ENCODE data around the gene BRINP3. TPM values are rescaled to one million over a fixed set of nuclear protein-coding genes. Genes with fewer than 3 reads are reported as not detected.

Gene BRINP3
- total RNA-seq, 1 experiment from 2014 or later: 0.24 TPM

- peak; percentile 62 for DNase-seq (ENCODE audit: low read depth, low spot score)
Observed at GRCh38 chr1:190373705-190374336, 103.8 kb downstream of the BRINP3 start.

DNA sequence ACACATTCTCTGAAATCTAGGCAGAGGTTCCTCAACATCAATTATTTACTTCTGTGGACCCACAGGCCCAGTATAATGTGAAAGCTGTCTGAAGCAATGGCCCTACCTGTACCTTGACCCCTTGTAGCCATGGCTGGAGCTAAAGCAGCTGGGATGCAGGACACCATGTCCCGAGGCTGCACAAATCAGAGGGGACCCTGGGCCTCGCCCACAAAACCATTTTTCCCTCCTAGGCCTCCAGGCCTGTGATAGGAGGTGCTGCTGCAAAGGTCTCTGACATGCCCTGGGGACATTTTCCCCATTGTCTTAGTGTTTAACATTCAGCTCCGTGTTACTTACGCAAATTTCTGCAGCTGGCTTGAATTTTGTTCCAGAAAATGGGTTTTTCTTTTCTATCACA is 110.5 kb downstream of the BRINP3 start:
- in situ Hi-C loops (cut with HindIII; ENCODE audit: low pct_unique_long_range_greater_than_20kb, low sequenced_read_pairs): no loop called here
- DNase-seq (ENCODE audit: low read depth, low spot score): no peak

More at GRCh38 chr1:190373705-190374336, 103.8 kb downstream of the BRINP3 start:
- in situ Hi-C loops (cut with HindIII; ENCODE audit: low pct_unique_long_range_greater_than_20kb, low sequenced_read_pairs): no loop called here

- DNase-seq (ENCODE audit: low read depth, low spot score): no peak
Observed at GRCh38 chr1:190365283-190365682, 112.4 kb downstream of the BRINP3 start.

DNA sequence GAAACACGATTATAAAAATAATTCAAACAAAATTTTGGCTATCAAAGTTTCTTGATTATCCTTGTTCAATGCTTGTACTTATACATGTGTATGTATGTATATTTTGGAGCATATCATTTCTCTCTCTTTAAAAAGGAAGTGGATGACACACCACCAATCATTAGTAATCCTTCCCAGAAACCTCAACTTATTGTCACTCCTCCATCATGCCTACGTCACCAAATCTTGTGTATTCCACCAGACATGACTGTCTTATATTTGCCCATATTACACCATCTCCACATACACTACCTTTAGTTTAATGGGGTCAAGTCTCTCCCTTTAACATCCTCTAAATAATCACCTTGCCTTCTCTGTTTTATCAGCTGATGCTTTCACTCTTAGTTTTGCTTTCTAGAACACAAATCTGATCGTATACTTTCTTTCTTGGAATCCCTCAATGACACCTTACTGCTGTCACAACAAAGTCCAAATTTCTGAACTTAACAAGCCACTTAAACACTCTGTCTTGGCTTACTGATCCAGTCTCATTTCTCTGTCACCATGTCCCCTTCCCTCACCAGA is 124.0 kb downstream of the BRINP3 start:
- no peak for DNase-seq (ENCODE audit: low read depth, low spot score)

More at GRCh38 chr1:190365283-190365682, 112.4 kb downstream of the BRINP3 start:
- in situ Hi-C loops (cut with HindIII; ENCODE audit: low pct_unique_long_range_greater_than_20kb, low sequenced_read_pairs): no loop called here

DNA sequence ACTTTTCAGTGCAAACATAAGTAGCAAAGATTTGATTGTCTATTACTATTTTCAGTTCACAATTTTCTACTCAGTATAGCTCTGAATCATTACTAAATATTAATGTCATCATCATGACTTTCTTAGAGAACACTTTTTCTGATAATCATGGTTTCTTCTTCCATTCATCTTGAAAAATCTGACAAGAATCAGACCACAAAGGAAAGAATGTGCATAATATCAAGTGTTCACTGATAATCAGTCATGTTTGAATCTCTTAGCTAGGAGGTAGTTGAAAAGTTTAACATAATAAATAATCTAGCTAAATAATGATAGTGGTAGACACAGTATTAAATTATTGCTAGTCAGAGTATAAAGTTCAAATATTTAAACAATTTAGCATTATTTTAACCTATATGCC is 133.2 kb downstream of the BRINP3 start:
- in situ Hi-C loops (cut with HindIII; ENCODE audit: low pct_unique_long_range_greater_than_20kb, low sequenced_read_pairs): no loop called here
- DNase-seq (ENCODE audit: low read depth, low spot score): no peak

More for the DNA sequence above, 124.0 kb downstream of the BRINP3 start:
- in situ Hi-C loops (cut with HindIII; ENCODE audit: low pct_unique_long_range_greater_than_20kb, low sequenced_read_pairs): no loop called here

- in situ Hi-C loops (cut with HindIII; ENCODE audit: low pct_unique_long_range_greater_than_20kb, low sequenced_read_pairs): no loop called here
- no peak for DNase-seq (ENCODE audit: low read depth, low spot score)
Observed at GRCh38 chr1:190338829-190339228, 138.8 kb downstream of the BRINP3 start.

DNA sequence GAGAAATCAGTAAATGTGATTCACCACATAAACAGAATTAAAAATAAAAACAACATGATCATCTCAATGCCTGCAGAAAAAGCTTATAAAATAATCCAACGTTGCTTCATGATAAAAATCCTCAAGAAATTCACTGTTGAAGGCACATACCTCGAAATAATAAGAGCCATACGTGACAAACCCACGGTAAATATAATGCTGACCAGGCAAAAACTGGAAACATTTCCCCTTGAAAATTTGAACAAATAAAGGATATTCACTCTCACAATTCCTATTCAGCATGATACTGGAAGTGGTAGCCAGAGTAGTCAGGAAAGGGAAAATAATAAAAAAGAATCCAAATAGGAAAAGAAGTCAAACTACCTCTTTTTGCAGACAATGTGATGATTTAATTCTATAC is 148.8 kb downstream of the BRINP3 start:
- in situ Hi-C loops (cut with HindIII; ENCODE audit: low pct_unique_long_range_greater_than_20kb, low sequenced_read_pairs): no loop called here
- DNase-seq (ENCODE audit: low read depth, low spot score): no peak

- no peak for DNase-seq (ENCODE audit: low read depth, low spot score)
- in situ Hi-C loops (cut with HindIII; ENCODE audit: low pct_unique_long_range_greater_than_20kb, low sequenced_read_pairs): no loop called here
Observed at GRCh38 chr1:190328361-190328760, 149.3 kb downstream of the BRINP3 start.

GRCh38 chr1:190327271-190327670 is 150.4 kb downstream of the BRINP3 start:
- in situ Hi-C loops (cut with HindIII; ENCODE audit: low pct_unique_long_range_greater_than_20kb, low sequenced_read_pairs): no loop called here
- DNase-seq (ENCODE audit: low read depth, low spot score): no peak

- DNase-seq (ENCODE audit: low read depth, low spot score): no peak
- in situ Hi-C loops (cut with HindIII; ENCODE audit: low pct_unique_long_range_greater_than_20kb, low sequenced_read_pairs): no loop called here
Observed at GRCh38 chr1:190323530-190323929, 154.1 kb downstream of the BRINP3 start.

GRCh38 chr1:190322274-190322673 is 155.4 kb downstream of the BRINP3 start:
- no peak for DNase-seq (ENCODE audit: low read depth, low spot score)
- in situ Hi-C loops (cut with HindIII; ENCODE audit: low pct_unique_long_range_greater_than_20kb, low sequenced_read_pairs): no loop called here

- in situ Hi-C loops (cut with HindIII; ENCODE audit: low pct_unique_long_range_greater_than_20kb, low sequenced_read_pairs): no loop called here
- peak; percentile 30 for DNase-seq (ENCODE audit: low read depth, low spot score)
Observed at GRCh38 chr1:190320952-190321351, 156.7 kb downstream of the BRINP3 start.

DNA sequence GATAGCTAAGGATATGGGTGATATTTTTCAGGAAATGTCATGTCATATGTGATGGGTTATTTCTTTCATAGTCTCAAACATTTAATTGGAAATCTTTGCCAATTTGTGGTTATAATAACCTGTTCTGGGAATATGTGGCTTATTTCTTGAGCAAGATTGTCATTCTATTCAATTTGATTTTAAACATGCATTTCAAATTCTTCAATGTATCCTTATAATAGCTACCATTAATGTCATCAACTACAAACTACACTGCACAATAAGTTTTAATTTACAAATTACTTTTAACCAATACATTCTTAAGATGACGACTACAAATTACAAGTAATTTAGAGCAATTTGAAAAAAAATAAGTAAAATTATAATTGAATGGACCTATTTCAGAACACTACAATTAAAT is 164.9 kb downstream of the BRINP3 start:
- DNase-seq (ENCODE audit: low read depth, low spot score): no peak
- in situ Hi-C loops (cut with HindIII; ENCODE audit: low pct_unique_long_range_greater_than_20kb, low sequenced_read_pairs): no loop called here

DNA sequence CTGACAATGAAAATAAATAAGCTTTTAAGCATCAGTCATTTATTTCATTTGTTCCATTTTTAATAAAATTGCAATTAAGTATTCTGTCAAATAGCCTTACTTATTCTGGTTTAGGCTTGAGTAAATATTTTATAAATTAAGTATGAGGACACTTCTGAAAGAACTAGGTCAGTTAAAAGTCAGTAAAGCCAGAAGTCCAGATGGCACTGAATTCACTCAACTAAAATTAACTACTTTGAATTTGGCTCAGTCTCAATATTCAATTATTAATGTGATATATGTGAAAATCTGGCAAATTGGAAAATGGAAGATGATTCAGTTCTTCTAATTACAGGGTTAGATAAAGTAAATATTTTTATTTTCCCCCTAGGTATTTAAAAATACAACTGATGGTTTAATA is 174.2 kb downstream of the BRINP3 start:
- in situ Hi-C loops (cut with HindIII; ENCODE audit: low pct_unique_long_range_greater_than_20kb, low sequenced_read_pairs): no loop called here
- no peak for DNase-seq (ENCODE audit: low read depth, low spot score)

DNA sequence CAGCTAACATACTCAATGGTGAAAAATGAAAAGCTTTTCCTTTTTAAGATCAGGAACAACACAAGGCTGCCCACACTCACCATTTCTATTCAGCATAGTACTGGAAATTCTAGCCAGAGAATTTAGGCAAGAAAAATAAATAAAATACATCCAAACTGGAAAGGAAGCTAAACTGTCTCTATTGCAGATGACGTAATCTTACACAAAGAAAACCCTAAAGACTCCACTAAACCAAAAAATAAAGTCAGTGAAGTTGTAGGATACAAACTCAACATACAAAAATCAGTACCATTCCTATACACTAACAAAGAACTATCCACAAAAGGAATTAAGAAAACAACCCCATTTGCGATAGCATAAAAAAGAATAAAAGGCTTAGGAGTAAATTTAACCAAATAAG is 181.2 kb downstream of the BRINP3 start:
- no peak for DNase-seq (ENCODE audit: low read depth, low spot score)
- in situ Hi-C loops (cut with HindIII; ENCODE audit: low pct_unique_long_range_greater_than_20kb, low sequenced_read_pairs): no loop called here

GRCh38 chr1:190289897-190290296 is 187.8 kb downstream of the BRINP3 start:
- in situ Hi-C loops (cut with HindIII; ENCODE audit: low pct_unique_long_range_greater_than_20kb, low sequenced_read_pairs): no loop called here

DNA sequence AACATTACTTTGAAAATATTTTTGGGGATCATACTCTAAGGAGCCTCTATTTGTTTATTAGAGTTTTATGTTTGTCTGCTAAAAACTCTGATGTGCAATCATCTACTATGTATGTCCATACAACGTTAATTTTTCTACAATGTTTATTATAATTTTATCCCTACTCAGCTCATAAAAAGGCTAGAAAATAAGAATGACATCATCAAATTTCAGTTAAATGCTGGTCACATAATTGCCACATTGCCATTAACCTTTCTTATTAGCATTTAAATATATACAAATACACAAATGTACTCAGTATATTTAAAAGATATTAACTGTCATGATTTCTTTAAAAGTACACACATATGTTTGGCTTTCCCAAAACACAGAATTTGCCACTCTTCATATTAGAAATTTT is 191.6 kb downstream of the BRINP3 start:
- in situ Hi-C loops (cut with HindIII; ENCODE audit: low pct_unique_long_range_greater_than_20kb, low sequenced_read_pairs): no loop called here
- DNase-seq (ENCODE audit: low read depth, low spot score): no peak

More at GRCh38 chr1:190289897-190290296, 187.8 kb downstream of the BRINP3 start:
- no peak for DNase-seq (ENCODE audit: low read depth, low spot score)

- in situ Hi-C loops (cut with HindIII; ENCODE audit: low pct_unique_long_range_greater_than_20kb, low sequenced_read_pairs): no loop called here
- no peak for DNase-seq (ENCODE audit: low read depth, low spot score)
Observed at GRCh38 chr1:190277107-190277506, 200.6 kb downstream of the BRINP3 start.

DNA sequence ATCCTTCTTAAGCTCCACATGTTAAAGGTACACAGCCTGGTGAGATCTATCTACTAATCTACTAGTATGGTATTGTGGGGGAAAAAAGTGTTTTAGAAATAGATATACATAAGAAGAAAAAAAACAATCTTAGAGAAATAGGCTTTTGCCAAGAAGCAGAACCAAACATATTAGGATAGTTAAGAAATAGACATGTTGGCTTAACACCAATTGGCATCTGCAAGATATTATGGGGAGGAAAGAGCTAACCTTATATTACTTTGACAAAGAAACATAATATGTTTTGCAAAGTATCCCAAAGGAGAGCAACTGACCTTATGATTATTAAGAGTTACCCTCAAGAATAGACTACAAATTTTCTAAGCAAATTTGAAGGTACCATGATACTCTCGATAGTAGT is 202.9 kb downstream of the BRINP3 start:
- in situ Hi-C loops (cut with HindIII; ENCODE audit: low pct_unique_long_range_greater_than_20kb, low sequenced_read_pairs): no loop called here
- DNase-seq (ENCODE audit: low read depth, low spot score): no peak
